ENCODE data around the gene LANCL2.

LANCL2 gene

DNA sequence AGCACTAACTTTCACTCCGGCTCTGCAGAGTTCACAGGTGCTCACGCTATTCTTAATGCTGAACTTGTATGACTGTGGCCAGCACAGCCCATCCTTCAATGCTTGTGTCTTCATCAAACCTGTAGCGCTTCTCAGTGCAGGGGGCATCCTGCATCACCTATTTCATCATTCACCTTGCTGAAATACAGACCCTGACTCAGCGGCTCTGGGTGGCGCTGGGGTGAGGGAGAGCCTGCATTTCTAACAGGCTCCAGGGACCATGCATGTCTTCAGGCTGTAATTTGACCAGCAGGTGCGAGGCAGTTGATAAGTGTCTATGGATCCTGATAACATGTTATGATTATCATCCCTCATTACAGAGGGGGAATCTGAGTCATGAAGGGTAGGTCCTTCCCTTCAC lies 117.9 kb downstream of the LANCL2 start:
- no peak for DNase-seq (ENCODE audit: low spot score)
- TF ChIP-seq CTCF (IDR thresholded peaks at IDR 0.05; ENCODE audit: borderline replicate concordance, control extremely low read depth, extremely low read depth, insufficient read depth, missing control alignments): no peak
- in situ Hi-C loops (cut with MboI; ENCODE audit: low sequenced_read_pairs, unreplicated experiment): no loop called here

Data from GM13976 (cell line).